GM21529 (cell line): ENCODE results near the gene CDCP2.
"Not testable (repeated sequence)": the region's sequence is repeated elsewhere in the genome, so short reads cannot be mapped to it uniquely, and the experiment has no call there.

ENCODE experiments used
- ATAC-seq: cut with Tn5 transposase; IDR thresholded peaks from one replicate; pipeline ENCODE4 v1.9.1; 2021; ENCODE audit not compliant: unreplicated experiment

Gene CDCP2

GRCh38 chr1:54168206-54168965 lies 15.6 kb upstream of the CDCP2 start:
- no peak for ATAC-seq

GRCh38 chr1:54167422-54168139 lies 14.8 kb upstream of the CDCP2 start:
- no peak for ATAC-seq

- ATAC-seq, result not testable (repeated sequence)
Measured at GRCh38 chr1:54166357-54166756, 13.6 kb upstream of the CDCP2 start.

DNA sequence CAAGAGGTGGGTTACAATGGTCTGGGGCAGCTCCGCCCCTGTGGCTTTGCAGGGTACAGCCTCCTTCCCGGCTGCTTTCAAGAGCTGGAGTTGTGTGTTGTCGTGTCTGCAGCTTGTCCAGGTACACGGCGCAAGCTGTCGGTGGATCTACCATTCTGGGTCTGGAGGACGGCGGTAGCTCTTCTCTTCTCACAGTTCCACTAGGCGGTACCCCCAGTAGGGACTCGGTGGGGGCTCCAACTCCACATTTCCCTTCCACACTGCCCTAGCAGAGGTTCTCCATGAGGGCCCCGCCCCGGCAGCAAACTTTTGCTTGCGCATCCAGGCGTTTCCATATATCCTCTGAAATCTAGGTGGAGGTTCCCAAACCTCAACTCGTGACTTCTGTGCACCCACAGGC lies 12.3 kb upstream of the CDCP2 start:
- ATAC-seq, result no peak

DNA sequence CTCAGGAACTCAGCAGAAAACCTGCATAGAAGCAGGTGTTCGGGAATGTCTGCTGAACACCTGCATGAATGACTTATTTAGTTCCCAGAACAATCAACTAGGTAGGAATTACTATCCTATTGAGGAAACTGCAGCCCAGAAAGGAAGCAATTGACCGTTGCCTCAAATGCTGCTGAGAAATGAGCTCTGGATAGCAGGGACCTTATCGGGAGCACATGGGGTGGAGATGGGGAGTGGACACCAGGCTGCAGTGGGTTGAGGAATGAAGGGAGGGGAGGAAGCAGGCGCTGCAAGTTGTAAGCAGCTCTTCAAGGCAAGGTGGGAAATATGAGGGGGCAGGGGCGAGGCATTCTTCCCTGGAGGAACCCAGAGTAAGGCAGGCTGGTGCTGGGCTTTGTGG lies 10.8 kb upstream of the CDCP2 start:
- no peak for ATAC-seq

GRCh38 chr1:54163051-54163450 lies 10.3 kb upstream of the CDCP2 start:
- no peak for ATAC-seq

DNA sequence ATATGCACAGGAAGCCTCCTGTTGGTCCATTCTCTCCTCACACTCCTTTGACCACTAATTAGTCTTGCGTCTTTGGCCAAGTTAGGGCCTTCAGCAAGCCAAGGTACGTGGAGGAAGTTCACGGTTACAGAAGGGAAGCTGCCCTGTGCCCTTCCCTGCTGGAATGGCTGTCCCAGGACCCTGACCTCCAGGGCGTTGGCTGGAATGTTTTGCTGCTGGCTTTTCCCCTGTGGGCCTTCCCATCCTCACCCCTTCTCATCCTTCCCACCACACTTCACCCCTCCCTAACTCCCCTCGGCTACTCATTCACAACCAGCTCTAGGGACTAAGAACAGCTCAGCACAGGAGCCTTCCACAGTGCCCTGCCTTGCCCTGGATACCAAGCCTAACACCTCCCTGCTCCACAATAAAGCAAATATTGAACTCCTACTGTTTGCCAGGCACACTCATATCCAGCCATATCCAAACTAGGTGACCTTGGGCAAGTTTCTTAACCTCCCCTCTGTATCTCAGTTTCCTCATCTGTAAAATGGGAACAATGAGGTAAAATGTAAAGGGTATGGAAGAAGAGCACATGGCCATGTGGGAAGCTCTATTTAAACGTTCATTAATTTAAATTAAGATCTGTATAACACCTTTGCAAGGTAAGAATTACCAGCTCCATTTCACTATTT lies 8.8 kb upstream of the CDCP2 start:
- no peak for ATAC-seq

- no peak for ATAC-seq
Measured at GRCh38 chr1:54160351-54160750, 7.6 kb upstream of the CDCP2 start.

DNA sequence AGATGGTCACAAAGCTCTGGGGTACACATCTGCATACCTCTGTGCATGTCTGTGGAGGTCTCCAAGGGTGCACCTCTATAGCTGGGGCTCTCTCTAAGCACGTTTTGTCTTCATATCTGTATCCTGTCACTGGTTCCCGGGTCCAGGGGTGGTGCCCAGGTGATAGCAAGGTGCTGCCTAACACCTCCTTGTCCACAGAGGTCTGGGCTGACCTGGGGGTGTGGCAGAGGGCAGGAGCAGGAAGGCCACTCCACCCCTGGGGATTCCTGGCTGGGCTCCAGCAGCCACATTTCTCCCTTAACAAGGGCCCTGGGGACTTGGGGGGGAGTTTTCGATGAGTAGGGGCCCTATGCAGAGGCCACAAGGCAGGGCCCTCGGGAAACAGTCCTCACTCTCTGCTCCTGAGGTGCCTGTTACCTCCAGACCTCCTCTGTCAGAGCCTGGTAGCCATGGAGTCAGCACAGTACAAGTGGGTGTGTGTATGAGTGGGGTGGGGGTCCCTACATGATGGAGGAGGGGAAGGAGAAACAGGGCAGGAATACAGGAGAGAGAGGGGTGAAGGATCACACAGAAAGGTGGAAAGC lies 7.0 kb upstream of the CDCP2 start:
- ATAC-seq, result no peak

GRCh38 chr1:54158071-54158470 lies 5.3 kb upstream of the CDCP2 start:
- no peak for ATAC-seq

- ATAC-seq, result no peak
Measured at GRCh38 chr1:54157401-54157800, 4.6 kb upstream of the CDCP2 start.

DNA sequence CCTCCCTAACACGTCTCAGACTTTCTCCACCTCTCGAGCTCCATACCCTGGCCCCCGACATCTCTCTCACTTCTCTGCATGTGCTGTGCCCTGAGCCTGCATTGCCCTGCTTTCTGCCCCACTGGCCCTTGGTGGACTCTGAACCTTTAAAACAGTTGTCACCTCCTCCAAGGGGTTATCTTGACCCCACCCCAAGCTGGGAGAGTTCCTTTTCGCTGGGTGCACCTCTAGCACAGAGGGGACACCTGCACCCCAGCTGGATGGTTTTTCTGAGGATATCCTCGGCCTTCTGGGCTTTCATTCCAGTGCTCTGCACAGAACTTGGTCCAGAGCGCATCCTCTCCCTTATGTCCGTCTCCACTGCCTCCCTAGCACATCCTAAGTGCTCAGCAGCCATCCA lies 4.2 kb upstream of the CDCP2 start:
- ATAC-seq, result no peak

- ATAC-seq, result no peak
Measured at GRCh38 chr1:54156201-54156600, 3.4 kb upstream of the CDCP2 start.

DNA sequence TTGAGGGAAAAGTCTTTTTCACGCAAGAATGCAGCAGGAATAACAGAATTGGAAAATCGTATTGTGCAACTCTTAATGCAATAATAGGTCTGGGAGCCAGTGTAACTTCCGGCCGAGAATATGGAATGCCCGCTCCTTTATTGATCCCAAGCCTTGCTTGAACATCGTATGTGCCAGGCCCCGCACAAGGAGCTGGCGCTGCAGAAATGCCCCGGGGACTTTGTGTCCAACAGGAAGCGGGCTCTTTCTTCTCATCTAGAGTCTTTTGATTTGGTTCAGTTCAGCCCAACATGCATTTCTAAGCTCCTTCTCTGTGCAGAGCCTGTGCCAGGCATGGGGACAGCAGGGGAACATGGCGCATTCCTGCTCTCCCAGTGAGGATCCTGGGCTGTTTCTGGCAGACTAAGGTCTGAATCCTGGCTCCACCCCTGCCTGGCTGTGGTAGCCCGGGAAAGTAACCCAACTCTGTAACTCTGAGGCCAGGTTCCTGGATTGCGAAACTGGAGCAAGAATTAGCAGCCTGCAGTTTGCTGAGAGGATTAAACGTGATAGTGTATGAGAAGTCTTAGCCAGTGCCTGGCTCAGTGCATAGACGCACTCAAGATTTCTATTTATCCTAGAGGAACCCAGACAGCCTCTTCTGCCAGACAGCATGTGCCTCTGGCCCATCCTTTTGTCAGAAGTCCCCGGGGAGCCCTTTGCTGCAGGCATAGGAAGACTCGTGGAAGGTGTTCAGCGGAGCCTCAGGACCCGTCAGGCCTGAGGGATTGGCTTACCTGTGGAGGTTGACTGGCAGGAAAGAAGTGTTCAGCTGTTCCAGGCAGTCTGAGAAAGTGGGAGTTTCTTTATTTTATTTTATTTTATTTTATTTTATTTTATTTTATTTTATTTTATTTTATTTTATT lies 987 bp upstream of the CDCP2 start:
- no peak for ATAC-seq

DNA sequence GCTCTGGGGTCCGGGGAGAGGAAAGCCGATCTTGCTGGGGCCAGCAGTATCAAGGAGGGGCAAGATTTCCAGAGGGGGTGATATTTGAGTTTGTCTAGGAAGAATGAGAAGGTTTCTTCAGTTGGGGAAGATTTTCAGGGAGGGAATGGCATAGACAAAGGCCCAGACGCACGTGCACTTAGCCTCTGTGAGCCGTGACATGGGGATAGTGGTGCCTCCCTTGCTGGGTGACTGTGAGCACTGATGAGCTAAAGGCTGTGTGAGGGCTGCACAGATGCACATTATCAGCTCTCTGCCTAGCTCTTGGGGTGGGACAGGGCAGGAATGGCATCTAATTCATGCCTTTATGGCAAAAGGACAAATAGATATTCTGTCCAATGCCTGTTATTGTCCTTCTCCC lies 1.8 kb downstream of the CDCP2 start:
- ATAC-seq, result no peak

DNA sequence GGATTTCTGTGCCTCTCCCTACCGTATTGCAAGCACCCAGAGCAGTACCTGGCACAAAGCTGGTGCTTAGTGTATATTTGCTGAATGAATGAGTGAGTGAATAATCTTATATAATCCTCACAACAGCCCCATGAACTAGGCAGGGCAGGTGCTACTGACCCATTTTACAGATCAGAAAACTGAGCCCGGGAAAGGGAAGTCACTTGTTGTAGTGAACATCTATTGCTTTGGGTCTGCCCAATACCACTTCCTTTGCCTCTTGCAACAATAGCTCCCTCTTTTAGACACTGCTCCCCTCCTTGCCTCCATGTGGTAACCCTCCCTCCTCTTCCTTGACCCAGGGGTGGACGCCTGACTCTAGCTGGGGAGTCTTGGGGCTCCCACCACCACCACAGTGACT lies 3.1 kb downstream of the CDCP2 start:
- ATAC-seq, result no peak

- ATAC-seq, result no peak
Measured at GRCh38 chr1:54144366-54144765, 8.4 kb downstream of the CDCP2 start.

DNA sequence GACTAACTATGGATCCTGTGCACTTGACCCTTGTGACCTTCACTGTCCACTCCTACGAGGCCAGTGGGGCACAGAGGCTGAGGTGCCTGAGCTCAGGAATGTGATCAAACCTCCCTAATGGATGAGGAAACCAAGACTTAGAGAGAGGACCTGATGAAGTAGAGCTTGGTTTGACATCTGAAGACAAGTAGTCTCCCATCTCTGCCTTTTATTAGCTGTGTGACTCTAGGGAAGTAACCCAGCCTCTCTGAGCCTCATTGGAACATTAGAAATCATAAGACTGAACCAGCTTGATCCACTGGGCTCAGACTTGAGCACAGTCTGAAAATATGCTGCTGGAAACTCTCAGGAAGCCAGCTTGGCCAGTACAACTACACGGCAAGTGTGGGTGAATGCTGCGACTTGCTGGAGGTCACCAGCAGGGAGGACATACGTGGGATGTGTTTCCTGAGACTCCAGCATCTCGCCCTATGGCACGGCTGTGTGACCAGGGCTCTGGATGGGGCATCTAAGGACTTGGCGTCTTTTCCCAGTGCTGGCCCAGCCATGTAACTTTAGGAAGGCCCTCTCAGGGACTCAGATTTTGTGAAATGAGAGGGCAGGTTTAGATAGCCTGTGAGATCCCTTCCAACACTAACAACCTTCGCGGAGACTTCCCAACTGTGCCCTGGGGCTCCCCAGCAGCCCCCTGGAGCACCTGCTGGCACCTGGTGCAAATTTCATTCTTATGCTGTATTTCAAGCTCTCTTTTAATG lies 10.5 kb downstream of the CDCP2 start:
- no peak for ATAC-seq

- no peak for ATAC-seq
Measured at GRCh38 chr1:54139711-54140110, 13.1 kb downstream of the CDCP2 start.

DNA sequence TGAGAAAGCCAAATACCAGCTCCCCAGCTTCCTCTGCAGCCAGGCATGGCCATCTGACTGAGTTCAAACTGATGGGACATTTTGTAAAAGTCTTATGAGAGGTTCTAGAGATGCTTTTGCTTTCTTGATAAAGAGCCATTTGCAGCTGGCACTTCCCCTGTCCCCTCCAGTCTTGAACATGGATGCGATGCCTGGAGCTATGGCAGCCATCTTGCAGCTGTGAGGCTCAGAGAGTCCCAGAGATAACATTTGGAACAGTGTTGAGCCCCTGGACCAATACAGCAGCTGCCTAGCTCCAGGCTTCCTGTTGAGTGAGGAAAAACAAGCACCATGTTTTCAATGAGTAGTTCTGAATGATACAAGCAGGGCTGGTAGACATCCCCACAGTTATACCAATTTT lies 13.8 kb downstream of the CDCP2 start:
- no peak for ATAC-seq
